GM19023 (cell line): ENCODE measurements around the gene GUCY1B1.

Source experiments
- ATAC-seq: cut with Tn5 transposase; IDR thresholded peaks from one replicate; pipeline ENCODE4 v1.9.1; 2021; ENCODE audit warnings: mild to moderate bottlenecking, moderate library complexity; ENCODE audit not compliant: unreplicated experiment

The GUCY1B1 gene

DNA sequence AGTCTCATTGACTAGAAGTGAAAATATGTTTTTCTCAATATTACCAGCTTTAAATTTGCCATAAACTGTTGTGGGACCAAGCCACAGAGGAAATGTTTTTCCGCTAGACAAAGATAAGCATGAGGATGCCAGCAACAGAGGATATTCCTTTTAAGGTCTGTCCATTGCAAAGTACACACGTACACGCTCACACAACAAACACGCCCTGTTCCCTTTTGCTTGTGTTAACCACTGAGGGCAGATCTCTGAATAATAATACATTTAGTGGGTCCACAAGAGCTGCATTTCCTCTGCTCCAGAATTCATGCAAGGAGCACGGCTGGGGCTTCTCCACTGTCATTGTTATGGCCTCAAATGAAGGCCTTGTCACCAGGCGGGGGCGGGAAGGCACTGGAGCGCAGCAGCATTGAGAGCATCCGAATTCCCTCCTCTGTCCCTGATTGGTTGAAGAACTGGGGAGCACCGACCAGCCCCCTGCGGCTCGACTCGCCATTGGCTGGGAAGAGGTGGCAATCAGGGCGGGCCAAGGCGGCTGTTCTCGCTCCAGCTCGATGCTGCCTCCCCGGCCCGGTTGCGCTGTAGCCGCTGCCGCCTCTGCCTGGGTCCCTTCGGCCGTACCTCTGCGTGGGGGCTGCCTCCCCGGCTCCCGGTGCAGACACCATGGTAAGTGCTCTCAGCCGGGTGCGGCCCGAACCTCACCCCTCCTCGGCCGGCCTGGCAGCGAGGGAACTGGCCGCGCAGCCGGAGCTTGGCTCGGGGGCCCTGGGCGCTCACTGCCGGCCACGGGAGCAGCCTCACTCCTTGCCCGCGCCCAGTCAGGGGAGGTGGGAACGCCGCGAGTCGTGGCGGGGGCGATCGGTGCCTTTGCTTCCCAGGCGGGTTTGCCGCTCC is at the start of gene GUCY1B1:
Gene GUCY1B1, plus strand, starts transcription at position 541 of the 891 bp plus-strand sequence. Its CDS starts 120 bp downstream, at position 661.
- peak; percentile 97 for ATAC-seq

DNA sequence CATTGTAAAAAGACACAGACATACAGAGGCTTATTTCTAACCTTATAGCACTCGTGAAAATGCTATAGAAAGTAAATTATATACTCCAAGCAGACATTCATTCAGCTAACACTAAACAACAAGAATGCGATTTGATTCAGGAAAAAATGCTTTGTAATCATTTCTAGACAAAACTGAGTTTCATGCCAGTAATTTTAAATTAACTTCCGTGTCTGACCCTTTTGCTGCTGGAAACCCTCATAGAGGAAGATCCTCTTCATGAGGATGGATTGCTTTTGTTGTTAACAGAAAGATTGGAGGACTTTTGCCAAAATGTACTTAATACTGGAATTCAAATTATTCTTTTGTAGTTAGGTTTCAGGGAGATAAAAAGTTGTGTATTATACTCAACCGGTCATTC is 48.9 kb upstream of the GUCY1B1 start:
- ATAC-seq = no peak

DNA sequence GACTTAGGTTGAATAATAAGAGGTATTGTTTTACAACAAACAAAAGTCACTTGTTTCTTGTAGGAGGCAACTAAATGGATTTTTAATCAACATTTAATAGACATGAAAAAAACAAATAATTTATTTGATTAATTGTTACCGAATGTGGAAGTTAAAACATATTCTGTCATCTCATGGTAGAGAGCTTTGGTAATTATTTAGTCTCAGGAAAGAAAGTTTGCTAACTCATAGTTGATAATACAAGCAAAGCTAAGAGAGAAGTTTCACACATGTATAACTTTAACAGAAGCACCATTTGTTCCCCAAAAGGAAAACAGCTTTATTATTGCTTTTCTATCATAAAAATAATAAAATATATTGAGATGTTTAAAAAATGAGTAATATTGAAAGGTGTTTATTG is 47.3 kb upstream of the GUCY1B1 start:
- ATAC-seq = no peak

DNA sequence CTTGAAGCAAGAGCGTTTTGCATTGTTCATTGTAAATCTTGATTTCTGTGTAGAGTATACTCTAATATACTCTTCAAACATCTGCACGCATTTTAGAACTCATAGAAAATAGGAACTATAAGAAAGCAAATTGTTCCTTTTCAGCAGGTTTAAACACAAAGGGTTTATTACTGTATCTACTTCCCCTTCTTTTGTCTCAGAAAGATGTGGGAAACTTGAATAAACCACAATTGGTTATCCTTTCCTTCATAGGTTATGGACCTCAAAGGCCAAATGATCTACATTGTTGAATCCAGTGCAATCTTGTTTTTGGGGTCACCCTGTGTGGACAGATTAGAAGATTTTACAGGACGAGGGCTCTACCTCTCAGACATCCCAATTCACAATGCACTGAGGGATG is 46.0 kb upstream of the GUCY1B1 start:
- ATAC-seq = no peak

- no peak for ATAC-seq
These were observed 44.9 kb upstream of the GUCY1B1 start for GRCh38 chr4:155713911-155714310.

DNA sequence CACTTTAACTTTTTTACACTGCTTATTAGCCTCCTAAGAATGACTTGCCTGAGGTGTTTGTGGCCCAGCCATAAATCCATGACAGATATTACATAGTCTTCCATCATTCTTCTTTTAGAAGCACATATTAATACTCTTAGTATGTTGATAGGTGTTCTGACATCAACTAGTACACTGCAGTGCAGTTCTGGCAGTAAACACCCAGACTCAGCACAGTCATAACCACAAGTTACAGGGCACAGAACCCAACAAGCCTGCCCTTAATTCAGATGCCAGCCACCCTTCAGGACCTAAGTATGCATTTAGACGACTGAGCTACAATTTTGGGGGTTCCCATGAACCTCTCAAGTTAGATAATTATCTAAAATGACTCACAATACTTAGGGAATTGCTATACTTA is 36.5 kb upstream of the GUCY1B1 start:
- no peak for ATAC-seq

DNA sequence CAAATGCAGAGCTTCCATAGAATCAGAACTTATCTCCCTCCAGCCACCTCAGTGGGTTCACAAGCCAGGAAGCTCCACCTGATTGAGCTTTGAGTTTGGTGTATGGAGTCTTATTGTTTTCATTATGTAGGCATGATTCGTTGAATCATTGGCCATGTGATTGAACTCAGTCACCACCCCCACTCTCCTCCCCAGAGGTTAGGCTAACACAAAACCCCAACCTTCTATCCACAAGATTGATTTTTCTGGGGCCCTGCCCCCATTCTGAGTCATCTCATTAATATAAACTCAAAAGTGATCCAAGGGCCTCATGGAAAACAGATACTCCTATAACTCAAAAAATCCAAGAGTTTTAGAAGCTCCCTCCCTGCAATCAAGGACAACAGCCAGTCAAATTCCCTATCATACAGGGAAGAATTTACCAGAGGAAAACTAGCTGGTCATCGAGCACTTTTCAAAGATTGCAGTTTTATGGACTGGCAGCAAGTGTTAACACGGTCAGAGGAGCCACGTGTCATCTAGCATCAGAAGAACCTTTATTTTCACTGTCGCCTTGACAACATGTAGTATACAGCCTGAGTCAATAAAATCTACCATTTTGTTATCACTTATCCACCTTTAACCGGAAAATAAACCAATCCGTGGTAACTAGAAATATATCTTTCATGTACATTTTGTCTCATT is 35.9 kb upstream of the GUCY1B1 start:
- no peak for ATAC-seq

DNA sequence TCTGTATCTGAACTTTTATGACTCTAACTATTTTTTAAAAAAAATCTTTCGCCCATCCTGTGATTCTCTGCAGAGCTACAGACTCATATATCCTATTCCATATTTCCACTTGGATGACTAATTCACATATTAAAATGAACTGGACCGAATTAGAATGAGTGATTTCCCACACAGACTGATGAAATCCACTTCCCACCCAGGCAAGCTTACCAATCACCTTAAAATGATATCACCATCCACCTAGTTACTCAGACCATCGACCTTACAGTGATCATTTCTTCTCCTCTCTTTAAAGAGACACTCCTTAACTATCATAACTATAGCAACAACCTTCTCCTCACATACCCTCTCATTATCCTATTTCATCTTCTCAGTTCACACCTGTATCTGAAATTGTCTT is 34.1 kb upstream of the GUCY1B1 start:
- no peak for ATAC-seq

DNA sequence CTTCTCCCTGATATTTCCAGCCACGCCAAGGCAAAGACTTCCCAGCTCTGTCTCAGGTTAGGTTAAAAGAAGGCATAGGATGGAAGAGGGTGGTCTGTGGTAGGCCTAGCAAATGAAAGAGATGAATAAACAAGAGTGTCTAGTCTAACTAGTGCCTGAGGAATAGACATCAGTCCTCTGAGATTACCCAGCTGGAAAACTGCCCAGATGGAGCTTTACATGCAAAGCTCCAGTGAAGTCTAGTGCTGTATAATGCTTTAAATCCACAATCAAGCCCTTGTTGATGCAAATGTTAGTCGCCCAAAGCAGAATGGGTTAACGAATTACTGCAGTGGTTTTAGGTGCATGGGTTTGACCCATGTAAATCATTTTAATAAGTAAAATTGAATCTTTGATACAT is 24.8 kb upstream of the GUCY1B1 start:
- no peak for ATAC-seq

DNA sequence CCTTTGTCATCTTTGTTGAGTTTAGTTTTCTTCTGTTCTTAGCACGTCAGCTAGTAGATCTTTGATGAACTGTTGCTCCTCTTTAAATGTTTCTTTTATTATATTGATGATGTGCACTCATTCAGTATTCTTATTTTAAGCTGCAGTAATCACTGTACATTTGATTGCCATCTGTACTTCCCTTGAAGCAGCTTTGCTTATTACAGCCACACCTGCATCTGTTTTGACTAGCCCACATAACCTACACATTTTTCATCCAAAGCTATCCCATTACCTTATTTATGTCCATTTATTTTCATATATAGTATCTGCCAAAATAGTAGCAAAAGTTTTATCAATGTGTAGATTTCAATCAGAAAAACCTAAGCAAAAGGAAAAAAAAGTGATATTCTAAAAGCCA is 23.9 kb upstream of the GUCY1B1 start:
- no peak for ATAC-seq

- ATAC-seq = no peak
These were observed 23.3 kb upstream of the GUCY1B1 start for GRCh38 chr4:155735496-155735895.

GRCh38 chr4:155738548-155738947 is 20.3 kb upstream of the GUCY1B1 start:
- ATAC-seq = no peak

DNA sequence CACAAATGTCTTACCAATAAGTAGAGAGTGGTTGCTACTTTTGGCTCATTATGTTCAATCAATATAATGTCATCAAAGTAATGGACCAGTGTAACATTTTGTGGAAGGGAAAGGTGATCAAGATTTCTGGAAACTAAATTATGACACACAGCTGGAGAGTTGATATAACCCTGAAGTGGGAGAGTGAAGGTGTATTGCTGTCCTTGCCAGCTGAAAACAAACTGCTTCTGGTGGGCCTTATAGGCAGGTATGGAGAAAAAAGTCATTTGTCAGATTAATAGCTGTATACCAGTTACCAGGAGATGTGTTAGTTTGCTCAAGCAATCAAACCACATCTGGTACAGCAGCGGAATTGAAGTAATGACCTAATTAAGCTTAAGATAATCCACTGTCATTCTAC is 17.3 kb upstream of the GUCY1B1 start:
- ATAC-seq = no peak

DNA sequence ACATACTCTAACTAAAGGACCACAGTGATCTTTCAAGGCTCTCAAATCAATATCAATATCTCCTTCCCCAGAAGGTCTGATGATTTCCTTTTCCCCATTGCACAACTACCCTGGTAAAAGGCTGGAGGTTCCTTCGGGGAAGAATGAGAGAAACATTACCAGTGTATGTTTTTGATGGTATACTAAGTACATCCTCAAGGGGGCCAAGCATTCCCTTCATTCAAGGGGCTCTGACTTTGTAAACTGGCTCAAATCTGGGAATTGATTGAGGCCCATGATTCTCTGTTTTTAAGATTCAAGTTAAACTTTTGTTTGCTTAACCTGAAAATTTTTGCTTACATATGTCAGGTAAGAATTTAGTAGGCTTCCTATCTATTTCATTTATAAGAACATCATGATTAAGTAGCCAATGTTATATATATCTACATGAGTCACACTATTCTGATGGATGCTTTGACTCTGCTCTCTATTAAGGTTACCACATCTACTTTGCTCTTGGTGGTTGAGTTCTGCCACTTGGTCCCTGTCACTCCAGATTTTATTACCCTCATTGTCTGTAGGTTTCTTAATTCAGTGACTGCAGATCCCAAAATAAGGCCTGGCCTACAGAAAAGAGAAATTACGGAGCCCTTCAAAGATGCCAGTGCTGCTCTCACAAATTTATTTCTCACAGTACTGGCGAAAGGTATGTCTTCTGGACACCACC is 16.4 kb upstream of the GUCY1B1 start:
- no peak for ATAC-seq

DNA sequence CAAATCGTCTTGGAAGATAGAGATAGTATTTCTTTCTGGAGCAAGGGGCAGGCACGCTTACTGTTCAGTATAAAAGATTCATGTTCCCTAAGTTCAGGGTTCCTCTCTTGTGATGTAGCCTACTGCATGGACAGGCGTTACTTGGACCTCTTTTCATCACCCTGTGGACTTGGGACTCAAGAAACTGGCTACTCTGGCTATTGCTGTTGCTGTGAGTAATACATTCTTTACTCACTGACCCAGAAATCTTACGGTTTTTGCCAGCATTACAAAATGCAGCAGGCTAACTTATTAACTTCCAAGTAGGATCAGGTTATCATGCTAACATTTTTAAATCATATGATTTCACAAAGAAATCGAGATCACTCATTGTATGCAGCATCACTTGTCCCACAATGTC is 12.8 kb upstream of the GUCY1B1 start:
- no peak for ATAC-seq

DNA sequence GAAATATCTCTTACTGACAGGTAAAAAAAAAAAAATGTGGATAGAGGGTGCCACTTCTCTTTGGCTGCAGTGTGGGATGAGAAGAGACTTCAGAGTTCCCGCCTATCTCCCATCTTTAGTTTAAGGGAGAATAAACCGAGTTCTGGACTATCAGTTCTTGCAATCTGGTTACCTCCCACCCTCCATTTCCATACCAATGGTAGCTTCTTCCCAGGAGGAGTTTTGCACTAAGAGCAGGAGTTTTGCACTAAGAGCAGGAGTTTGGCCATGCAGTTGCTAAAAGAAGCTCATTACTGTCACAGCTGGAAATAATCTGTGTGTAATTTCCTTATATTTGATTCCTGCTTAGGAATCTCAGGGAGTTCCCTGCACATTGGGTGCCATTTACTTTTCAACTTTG is 10.8 kb upstream of the GUCY1B1 start:
- no peak for ATAC-seq

- no peak for ATAC-seq
These were observed 9.8 kb upstream of the GUCY1B1 start for GRCh38 chr4:155749041-155749440.

GRCh38 chr4:155751569-155751968 is 7.3 kb upstream of the GUCY1B1 start:
- ATAC-seq = no peak

DNA sequence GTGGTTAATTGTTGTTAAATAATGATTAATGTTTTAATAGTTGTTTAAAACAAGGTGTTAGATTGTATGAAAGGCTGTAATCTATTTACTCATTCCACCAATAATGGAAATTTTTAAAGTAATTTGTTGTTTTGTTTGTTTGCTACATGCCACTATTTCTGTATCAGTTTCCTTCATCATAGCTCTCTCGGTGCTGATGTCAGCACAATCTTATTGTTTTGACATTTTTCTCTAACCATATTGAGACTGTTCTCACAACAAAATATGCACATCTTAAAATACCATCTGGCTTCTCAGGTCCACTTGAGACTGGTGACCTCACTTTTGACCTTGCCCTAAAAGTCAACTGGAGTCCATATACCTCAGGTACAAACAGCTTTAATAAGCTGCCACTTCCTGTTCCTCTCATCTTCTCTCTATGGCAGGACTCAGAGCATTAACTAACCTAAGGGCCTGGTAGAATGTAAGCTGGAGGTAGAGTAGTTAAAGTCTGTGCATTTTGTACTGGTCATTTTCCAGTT is 1.0 kb upstream of the GUCY1B1 start:
- no peak for ATAC-seq

GRCh38 chr4:155759372-155760252 is 791 bp downstream of the GUCY1B1 start:
- ATAC-seq = peak; percentile 21
